ENCODE data around the gene OR13J1. TPM values are rescaled to one million over a fixed set of nuclear protein-coding genes. Genes with fewer than 3 reads are reported as not detected.
"Not testable (repeated sequence)": the region's sequence is repeated elsewhere in the genome, so short reads cannot be mapped to it uniquely, and the experiment has no call there.

The OR13J1 gene, protein sequence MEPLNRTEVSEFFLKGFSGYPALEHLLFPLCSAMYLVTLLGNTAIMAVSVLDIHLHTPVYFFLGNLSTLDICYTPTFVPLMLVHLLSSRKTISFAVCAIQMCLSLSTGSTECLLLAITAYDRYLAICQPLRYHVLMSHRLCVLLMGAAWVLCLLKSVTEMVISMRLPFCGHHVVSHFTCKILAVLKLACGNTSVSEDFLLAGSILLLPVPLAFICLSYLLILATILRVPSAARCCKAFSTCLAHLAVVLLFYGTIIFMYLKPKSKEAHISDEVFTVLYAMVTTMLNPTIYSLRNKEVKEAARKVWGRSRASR
- total RNA-seq (ENCODE audit: insufficient read depth, low replicate concordance) = not detected

DNA sequence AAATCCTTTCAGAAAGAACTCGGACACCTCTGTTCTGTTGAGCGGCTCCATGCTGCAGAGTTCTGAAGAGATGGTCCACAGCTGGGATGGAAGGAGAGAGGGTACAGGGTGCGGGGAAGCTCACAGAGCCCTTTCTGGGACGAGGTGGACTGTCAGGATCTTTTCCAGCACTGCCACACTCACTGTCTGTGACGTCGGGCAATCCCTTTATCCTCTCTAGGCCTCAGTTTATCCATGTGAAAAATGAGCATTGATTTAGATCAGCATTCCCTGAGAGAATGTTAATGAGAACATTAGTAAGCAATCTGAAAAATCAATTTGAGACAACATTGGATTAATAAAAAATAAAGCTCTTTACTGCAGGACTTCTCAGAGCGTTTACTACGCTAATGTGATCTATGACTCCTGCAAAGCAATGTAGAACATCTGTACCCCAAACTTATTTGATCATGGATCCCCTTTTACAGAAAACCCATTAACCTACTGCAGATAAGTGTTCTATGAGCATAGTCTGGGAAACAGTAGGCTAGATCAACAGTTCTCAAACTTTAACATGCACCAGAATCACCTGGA, at the start of gene OR13J1:
Gene OR13J1 (minus strand): TSS at position 51 of the 573 bp plus-strand sequence. CDS start 0 bp downstream, at position 51.
- DNase-seq (ENCODE audit: low spot score) = no peak

DNA sequence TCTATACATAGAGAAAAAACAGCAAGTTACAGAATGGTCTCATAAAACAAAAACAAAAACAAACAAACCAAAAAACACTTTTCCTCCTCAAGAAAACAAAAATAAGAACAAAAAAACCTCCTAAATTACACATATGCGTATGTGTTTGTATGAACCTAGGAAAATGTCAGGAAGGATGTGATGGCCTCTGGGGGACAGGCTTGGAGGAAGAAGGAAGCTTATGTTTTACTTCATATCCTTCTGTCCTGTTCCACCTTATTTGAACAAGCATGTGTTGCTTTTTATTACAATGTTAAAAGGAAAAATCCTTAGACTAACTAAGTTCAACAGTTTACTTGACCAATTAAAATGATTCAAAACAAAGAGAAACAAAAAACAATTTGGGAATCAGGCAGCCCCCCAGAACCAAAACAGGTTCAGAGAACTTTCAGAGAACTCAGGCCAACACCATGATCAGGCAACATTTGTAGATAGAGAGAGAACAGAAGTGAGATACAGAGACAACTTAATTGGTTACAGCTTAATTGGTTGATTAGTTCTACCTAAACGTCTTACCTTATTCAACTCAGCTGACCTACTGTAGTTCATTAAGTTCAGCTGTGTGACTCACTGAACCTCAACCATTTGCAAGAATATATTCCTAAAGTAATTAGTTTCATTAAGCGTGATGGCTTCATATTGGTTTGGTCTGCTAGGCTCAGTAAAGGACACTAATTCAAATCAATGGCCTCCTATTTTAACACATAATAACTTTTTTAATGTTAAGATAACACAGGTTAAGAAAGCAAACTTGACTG, 49.2 kb upstream of the OR13J1 start:
- no peak for DNase-seq (ENCODE audit: low spot score)

GRCh38 chr9:35918780-35919179, 48.6 kb upstream of the OR13J1 start:
- DNase-seq (ENCODE audit: low spot score) = no peak

DNA sequence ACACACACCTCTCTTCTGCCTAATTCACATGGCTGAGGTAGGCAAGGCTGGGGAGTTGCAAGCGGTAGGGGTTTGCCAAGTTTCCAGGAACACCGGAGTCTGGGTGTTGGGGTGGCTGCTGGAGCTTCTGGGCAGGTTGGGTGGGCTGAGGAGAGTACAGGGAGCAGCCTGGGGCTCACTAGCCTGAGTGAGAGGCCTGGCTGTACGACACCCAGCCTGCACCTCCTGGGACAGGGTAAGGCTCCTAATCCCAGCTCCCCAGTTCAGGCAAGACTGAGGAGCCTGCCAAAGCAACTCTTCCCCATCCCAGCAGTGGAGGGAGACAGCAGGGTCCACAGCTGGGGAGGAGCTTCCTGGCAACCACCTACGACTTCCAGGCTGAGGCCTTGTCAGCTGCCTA, 47.1 kb upstream of the OR13J1 start:
- no peak for DNase-seq (ENCODE audit: low spot score)

GRCh38 chr9:35915681-35916294, 45.6 kb upstream of the OR13J1 start:
- DNase-seq (ENCODE audit: low spot score) = no peak

DNA sequence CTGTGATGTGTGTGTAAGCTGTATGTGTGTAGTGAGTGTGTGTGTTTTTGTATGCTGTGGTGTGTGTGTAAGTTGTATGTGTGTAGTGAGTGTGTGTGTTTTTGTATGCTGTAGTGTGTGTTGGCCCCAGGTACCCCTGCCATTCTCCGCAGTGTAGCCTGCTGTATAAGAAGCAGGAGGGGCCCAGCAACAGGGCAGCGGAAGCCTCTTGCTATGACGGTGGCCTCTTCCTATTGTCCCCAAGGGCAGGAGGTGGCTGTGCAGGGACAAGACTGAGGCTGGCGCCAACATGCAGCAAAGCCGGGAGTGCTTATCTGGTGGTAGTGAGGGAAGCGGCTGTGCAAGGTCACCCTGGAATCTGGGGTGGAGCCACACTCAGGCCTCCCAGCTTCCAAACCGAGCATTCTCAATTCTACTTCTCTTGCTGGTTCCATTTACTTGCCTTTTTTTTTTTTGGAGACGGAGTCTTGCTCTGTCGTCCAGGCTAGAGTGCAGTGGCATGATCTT, 44.2 kb upstream of the OR13J1 start:
- peak; percentile 63 for DNase-seq (ENCODE audit: low spot score)

DNA sequence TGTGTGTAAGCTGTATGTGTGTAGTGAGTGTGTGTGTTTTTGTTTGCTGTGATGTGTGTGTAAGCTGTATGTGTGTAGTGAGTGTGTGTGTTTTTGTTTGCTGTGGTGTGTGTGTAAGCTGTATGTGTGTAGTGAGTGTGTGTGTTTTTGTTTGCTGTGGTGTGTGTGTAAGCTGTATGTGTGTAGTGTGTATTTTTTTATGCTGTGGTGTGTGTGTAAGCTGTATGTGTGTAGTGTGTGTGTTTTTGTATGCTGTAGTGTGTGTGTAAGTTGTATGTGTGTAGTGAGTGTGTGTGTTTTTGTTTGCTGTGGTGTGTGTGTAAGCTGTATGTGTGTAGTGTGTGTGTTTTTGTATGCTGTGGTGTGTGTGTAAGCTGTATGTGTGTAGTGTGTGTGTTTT, 43.2 kb upstream of the OR13J1 start:
- not testable (repeated sequence) for DNase-seq (ENCODE audit: low spot score)

DNA sequence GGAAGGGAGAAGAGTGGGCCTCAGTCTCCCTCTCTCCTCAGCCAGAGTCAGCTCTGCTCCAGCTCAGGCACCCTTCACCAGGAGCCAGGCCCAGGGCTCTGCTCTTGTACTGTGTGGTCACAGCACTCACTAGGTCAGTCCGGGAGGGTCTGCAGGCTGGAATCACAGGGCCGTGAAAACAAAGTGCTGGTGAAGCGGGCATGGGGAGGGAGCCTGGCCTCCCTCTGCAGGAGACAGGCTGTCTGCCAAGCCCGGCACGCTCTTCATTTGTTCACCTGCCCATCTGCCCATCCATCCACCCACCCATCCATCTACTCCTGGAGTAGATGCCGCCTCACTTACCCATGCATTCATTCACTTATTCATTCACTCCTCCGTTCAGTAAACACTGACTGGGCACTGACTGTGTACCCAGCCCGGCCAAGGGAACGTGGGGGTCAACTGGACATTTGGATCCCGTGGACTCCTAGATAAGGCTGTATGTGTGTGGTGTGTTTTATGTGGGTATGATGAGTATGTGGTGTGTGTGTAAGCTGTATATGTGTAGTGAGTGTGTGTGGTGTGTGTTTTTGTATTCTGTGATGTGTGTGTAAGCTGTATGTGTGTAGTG, 42.7 kb upstream of the OR13J1 start:
- DNase-seq (ENCODE audit: low spot score) = no peak

- DNase-seq (ENCODE audit: low spot score) = no peak
These were observed 41.5 kb upstream of the OR13J1 start for GRCh38 chr9:35911690-35912089.

GRCh38 chr9:35910613-35911359, 40.6 kb upstream of the OR13J1 start:
- peak; percentile 15 for DNase-seq (ENCODE audit: low spot score)

DNA sequence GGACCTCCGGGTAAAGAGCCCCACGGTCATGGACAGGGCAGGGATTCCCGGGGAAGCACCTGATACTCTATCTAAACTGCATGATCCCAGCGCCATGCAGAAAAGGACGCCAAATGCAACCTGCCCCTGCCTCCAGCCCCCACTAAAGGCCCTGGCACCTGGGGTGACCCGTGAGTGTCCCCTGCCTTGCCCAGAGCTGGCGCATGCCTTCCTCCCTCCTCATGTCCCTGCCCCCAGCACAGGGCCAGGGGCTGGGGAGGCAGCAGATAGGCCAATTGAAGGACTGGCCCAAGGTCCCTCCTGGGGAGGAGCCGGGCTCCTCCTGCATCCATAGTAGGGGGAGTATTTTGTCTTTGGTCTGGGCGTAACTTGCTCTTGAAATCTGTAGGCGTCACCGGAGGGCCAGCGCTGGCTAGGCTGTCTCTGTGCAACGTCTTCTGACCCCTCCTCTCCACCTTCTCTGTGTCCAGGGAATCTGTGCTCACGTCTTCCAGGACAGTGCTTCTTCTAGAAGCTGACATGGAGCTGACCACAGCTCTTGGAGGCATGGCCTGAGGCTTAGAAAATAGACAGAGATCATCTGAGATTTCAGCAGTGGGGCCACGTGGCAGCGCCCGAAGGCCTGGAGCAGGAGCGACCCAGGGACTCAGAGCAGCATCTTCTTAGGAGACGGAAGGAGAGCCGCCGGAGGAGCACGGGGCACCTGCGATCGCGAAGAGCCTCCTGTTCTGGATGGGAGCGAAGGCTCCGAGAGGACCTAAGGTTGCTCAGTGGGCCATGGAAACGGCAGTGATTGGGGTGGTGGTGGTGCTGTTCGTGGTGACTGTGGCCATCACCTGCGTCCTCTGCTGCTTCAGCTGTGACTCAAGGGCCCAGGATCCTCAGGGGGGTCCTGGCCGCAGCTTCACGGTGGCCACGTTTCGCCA, 39.7 kb upstream of the OR13J1 start:
- no peak for DNase-seq (ENCODE audit: low spot score)

DNA sequence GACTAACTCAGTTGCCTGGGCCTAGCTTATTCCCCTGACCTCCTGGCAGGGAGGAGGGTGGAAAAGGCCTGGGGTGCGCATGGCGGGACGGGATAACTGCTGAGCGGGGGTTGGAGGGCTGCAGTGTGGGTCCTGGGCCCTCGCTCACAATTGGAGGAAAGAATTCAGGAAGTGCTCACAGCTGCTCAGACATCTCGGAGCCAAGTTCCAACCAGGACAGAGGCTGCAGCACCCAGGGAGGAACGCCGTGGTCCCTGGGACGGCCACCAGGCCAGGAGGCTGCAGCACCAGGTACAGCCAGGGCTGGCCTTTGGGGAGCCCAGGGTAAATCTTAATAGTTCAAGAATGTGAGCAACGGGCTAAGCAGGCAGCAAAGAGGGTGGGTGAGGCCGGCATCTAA, 39.1 kb upstream of the OR13J1 start, which contains the start of gene SPAAR:
Gene SPAAR (plus strand): TSS at position 217 of the 400 bp plus-strand sequence. CDS start 974 bp downstream, outside the sequence.
- no peak for DNase-seq (ENCODE audit: low spot score)

DNA sequence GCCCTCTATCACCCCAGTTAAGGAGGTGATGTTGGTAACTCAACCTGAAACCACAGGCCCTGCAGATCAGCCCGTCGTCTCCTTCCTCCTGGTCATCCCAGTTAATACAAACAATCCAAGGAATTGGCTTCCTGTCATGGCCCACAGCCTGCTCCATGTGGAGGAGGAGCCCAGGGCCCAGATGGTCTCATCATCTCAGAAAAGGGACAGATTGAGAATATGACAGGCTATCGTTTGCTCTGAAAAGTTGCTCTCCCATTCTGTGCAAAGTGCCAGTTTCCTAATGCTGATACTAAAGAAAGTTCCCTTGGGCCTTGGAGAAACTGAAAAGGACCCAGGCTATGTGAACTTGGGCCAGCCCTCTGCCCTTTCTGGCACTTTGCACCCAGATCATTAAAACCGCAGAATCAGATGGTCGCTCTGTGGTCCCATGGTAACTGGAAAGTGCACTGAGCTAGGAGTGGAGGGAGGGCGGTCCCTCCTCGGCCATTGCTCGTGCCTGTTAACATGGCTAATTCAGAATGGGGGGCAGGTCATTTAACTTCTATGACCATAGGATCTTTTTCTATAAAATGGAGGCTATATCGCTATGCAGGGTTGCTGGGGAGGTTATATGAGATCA, 38.4 kb upstream of the OR13J1 start:
- no peak for DNase-seq (ENCODE audit: low spot score)

GRCh38 chr9:35907711-35908503, 37.7 kb upstream of the OR13J1 start:
- peak; percentile 92 for DNase-seq (ENCODE audit: low spot score)

DNA sequence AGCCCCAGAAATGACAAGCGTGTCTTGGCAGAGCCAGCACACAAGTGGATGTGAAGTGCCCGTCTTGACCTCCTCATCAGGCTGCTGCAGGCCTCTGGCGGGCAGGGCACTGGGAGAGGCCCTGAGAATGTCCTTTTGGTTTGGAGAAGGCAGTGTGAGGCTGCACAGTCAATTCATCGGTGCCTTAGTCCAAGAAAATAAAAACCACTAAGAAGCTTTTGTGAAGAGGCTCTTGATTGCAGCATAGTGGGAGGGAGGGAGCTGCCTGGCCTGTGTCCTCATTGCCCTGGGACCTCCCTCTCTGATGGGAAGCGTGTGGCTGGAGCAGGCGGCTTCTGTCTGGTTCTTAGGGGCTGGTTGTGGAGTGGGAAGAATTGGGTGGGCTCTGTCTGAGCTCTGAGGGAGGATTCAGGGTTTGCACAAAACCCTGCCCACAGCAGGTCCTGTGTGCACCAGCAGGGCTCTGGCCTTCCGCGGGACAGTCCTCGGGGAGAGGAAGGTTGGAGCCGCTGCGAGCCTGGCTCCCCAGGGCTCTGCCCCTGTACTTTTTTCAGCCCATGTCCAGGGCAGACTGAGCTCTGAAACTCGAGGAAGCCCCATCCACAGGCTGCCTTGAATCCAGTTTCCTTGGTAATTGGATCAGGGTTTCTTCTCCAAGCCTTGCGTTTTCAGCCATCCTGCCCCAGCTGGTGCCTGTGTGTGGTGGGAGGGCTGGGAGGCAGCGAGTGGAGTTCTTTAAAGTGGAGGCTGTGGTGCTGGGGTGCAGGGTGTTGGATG, 36.9 kb upstream of the OR13J1 start:
- peak; percentile 93 for DNase-seq (ENCODE audit: low spot score)

DNA sequence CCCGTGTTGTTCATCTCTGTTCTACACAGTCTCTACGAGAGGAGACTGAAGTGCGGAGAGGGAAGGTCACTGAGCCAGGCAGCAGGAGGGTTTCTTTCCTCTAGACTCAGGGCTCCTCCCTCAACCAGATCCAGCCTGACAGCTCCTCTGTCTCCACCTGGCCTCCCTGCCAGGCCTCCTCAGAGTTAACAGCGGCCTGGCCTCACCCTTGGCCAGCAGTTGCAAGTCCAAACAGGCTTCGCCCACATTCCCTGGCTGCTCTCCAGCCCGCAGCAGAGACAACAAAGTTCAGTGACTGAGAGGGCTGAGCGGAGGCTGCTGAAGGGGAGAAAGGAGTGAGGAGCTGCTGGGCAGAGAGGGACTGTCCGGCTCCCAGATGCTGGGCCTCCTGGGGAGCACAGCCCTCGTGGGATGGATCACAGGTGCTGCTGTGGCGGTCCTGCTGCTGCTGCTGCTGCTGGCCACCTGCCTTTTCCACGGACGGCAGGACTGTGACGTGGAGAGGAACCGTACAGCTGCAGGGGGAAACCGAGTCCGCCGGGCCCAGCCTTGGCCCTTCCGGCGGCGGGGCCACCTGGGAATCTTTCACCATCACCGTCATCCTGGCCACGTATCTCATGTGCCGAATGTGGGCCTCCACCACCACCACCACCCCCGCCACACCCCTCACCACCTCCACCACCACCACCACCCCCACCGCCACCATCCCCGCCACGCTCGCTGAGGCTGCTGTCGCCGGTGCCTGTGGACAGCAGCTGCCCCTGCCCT, 35.9 kb upstream of the OR13J1 start, which contains the start of gene HRCT1:
Gene HRCT1 (plus strand): TSS at position 291 of the 768 bp plus-strand sequence. CDS start 86 bp downstream, at position 377.
- peak; percentile 98 for DNase-seq (ENCODE audit: low spot score)
